ENCODE results near the gene FBXO24. TPM values are rescaled to one million over a fixed set of nuclear protein-coding genes. Genes with fewer than 3 reads are reported as not detected.
A peak's percentile ranks its signal among the peaks of the same experiment; 100 is the strongest.

Gene FBXO24
- total and polyA plus RNA-seq, 9 of the 15 experiments (the other 6 are each of a cell fraction or from before 2014, with no cell fraction given): 0.17 to 0.95 (median 0.50) TPM

DNA sequence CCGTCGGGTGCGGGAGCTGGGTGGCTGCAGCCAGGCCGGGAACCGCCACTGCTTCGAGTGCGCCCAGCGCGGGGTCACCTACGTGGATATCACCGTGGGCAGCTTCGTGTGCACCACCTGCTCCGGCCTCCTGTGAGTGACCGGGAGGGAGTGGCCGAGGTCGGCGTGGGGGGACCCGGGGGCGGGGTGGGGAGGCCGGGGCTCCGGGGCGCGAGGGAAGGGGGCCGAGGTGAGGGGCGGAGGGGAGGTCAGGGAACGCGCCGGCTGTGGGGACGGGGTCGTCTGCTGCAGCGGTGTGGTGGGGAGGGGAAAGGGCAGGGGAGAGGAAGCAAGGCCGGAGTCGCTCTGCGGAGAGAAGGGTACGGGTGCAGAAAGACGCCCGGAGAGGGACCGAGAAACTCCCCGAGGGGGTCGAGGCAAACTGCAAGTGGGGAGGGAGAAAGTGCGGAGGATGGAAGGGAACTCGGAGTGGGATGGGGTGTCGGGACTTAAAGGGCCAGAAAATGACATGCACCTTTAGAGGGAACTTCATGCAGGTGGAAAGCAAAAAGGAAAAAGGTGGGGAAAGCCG, 46.6 kb upstream of the FBXO24 start (continued):
- TF ChIP-seq CCAR2 (IDR thresholded peaks at IDR 0.05; ENCODE audit: low read depth, low read length) (no peak), ZNF324 (CRISPR knock-in tag; IDR thresholded peaks at IDR 0.05) (no peak), MGA (IDR thresholded peaks at IDR 0.05) (0 out of 2 replicates have a peak, but pooled peaks have one; percentile 8), RBFOX2 (IDR thresholded peaks at IDR 0.05; ENCODE audit: low read depth, low read length) (peak; percentile 59), NR2C2 (CRISPR knock-in tag; IDR thresholded peaks at IDR 0.05) (no peak), NR2C2 (tag; IDR thresholded peaks at IDR 0.05) (0 out of 2 replicates have a peak, but pooled peaks have one; percentile 36), ZNF644 (tag; IDR thresholded peaks at IDR 0.05; ENCODE audit: low read depth) (no peak), ESRRA (IDR thresholded peaks at IDR 0.05; ENCODE audit: borderline replicate concordance, low read depth) (0 out of 2 replicates have a peak, but pooled peaks have one; percentile 3), HNRNPK (IDR thresholded peaks at IDR 0.05; ENCODE audit: low read depth, low read length, poor library complexity, severe bottlenecking) (no peak), TCFL5 (CRISPR knock-in tag; conservative IDR thresholded peaks at IDR 0.05) (no peak)
- TF ChIP-seq, protein P1, sequence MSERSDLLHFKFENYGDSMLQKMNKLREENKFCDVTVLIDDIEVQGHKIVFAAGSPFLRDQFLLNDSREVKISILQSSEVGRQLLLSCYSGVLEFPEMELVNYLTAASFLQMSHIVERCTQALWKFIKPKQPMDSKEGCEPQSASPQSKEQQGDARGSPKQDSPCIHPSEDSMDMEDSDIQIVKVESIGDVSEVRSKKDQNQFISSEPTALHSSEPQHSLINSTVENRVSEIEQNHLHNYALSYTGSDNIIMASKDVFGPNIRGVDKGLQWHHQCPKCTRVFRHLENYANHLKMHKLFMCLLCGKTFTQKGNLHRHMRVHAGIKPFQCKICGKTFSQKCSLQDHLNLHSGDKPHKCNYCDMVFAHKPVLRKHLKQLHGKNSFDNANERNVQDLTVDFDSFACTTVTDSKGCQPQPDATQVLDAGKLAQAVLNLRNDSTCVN (CRISPR knock-in tag; IDR thresholded peaks at IDR 0.05): 0 out of 2 replicates have a peak, but pooled peaks have one; percentile 52
